ENCODE data around the gene FAM89B. TPM values are rescaled to one million over a fixed set of nuclear protein-coding genes. Genes with fewer than 3 reads are reported as not detected.

The FAM89B gene
- total RNA-seq, 2 experiments from 2014 or later, result 23.3 to 27.3 TPM

- ChIA-PET POLR2A (interaction anchor here (1.0 kb wide), 1 partner anchor 11 kb away, joined by 3 read pairs; no protein-coding TSS in a partner anchor), CTCF (no interaction called here)
- Mint-ChIP-seq H3K4me3 (no peak overlapping the region), H3K27ac (no peak overlapping the region), H3K36me3 (ENCODE audit: low read depth) (peaks cover 60% of the 10 kb centered on the region), H3K27me3 (no peaks in the 10 kb centered on the region), H3K4me1 (ENCODE audit: low read depth) (peaks cover 16% of the 10 kb centered on the region), H3K9me3 (no peaks in the 10 kb centered on the region)
- H3K4me3 ChIP-seq (ENCODE audit: low read length), result no peak overlapping the region
- no peak overlapping the region for H3K27ac ChIP-seq (ENCODE audit: low read depth in 1 of 2, low read length in 2 of 2)
- peaks cover 36% of the 10 kb centered on the region for H3K4me1 ChIP-seq (ENCODE audit: insufficient read depth, low read length)
- intact Hi-C loops (cut with DNase I, micrococcal nuclease), result no loop called here
- H3K27me3 ChIP-seq (ENCODE audit: control insufficient read depth in 1 of 2, insufficient read depth in 2 of 2, low read length in 2 of 2), result no peaks in the 10 kb centered on the region
- DNase-seq (no peak), ATAC-seq (ENCODE audit: poor library complexity) (no peak)
- no peaks in the 10 kb centered on the region for H3K9me3 ChIP-seq (ENCODE audit: control insufficient read depth in 1 of 2, insufficient read depth in 1 of 2, low read length in 2 of 2)
- H3K36me3 ChIP-seq (ENCODE audit: insufficient read depth, low read length), result peaks cover 72% of the 10 kb centered on the region
- no peak for TF ChIP-seq CTCF (IDR thresholded peaks at IDR 0.05)
These were observed 11.3 kb downstream of the FAM89B start for GRCh38 chr11:65583589-65583988.

- peaks cover 62% of the 10 kb centered on the region for H3K36me3 Mint-ChIP-seq (ENCODE audit: low read depth)
- H3K27me3 Mint-ChIP-seq, result no peaks in the 10 kb centered on the region
- no peak overlapping the region for H3K4me3 Mint-ChIP-seq
- DNase-seq, result no peak
- Histone ChIP-seq H3K36me3 (ENCODE audit: insufficient read depth, low read length) (peaks cover 67% of the 10 kb centered on the region), H3K9me3 (ENCODE audit: control insufficient read depth in 1 of 2, insufficient read depth in 1 of 2, low read length in 2 of 2) (no peaks in the 10 kb centered on the region), H3K27ac (ENCODE audit: low read depth in 1 of 2, low read length in 2 of 2) (no peak overlapping the region), H3K27me3 (ENCODE audit: control insufficient read depth in 1 of 2, insufficient read depth in 2 of 2, low read length in 2 of 2) (no peaks in the 10 kb centered on the region), H3K4me1 (ENCODE audit: insufficient read depth, low read length) (peaks cover 35% of the 10 kb centered on the region), H3K4me3 (ENCODE audit: low read length) (no peak overlapping the region)
- H3K4me1 Mint-ChIP-seq (ENCODE audit: low read depth), result peaks cover 17% of the 10 kb centered on the region
- no peak for TF ChIP-seq CTCF (IDR thresholded peaks at IDR 0.05)
- no peaks in the 10 kb centered on the region for H3K9me3 Mint-ChIP-seq
- no peak for ATAC-seq (ENCODE audit: poor library complexity)
- ChIA-PET POLR2A (interaction anchor here (1.0 kb wide), 1 partner anchor 10 kb away, joined by 3 read pairs; no protein-coding TSS in a partner anchor), CTCF (no interaction called here)
- intact Hi-C loops (cut with DNase I, micrococcal nuclease), result no loop called here
- H3K27ac Mint-ChIP-seq, result no peak overlapping the region
These were observed 11.8 kb downstream of the FAM89B start for GRCh38 chr11:65584106-65584505.

GRCh38 chr11:65584723-65585171, 12.4 kb downstream of the FAM89B start:
- POLR2A ChIA-PET, result no interaction called here

More at GRCh38 chr11:65584723-65585171, 12.4 kb downstream of the FAM89B start:
- H3K4me1 ChIP-seq (ENCODE audit: insufficient read depth, low read length), result peaks cover 37% of the 10 kb centered on the region
- ATAC-seq (ENCODE audit: poor library complexity) (no peak), DNase-seq (no peak)
- no peak overlapping the region for H3K4me3 ChIP-seq (ENCODE audit: low read length)
- H3K4me1 Mint-ChIP-seq (ENCODE audit: low read depth), result peaks cover 17% of the 10 kb centered on the region
- peaks cover 61% of the 10 kb centered on the region for H3K36me3 Mint-ChIP-seq (ENCODE audit: low read depth)
- no peaks in the 10 kb centered on the region for H3K27me3 Mint-ChIP-seq
- H3K27ac ChIP-seq (ENCODE audit: low read depth in 1 of 2, low read length in 2 of 2), result no peak overlapping the region
- no peak for TF ChIP-seq CTCF (IDR thresholded peaks at IDR 0.05)
- intact Hi-C loops (cut with DNase I, micrococcal nuclease), result no loop called here
- H3K9me3 Mint-ChIP-seq, result no peaks in the 10 kb centered on the region
- H3K9me3 ChIP-seq (ENCODE audit: control insufficient read depth in 1 of 2, insufficient read depth in 1 of 2, low read length in 2 of 2), result no peaks in the 10 kb centered on the region
- H3K27me3 ChIP-seq (ENCODE audit: control insufficient read depth in 1 of 2, insufficient read depth in 2 of 2, low read length in 2 of 2), result no peaks in the 10 kb centered on the region
- CTCF ChIA-PET, result no interaction called here
- no peak overlapping the region for H3K27ac Mint-ChIP-seq
- H3K36me3 ChIP-seq (ENCODE audit: insufficient read depth, low read length), result peaks cover 61% of the 10 kb centered on the region
- H3K4me3 Mint-ChIP-seq, result no peak overlapping the region

All from CD4-positive, alpha-beta T cell (primary cell).